Right lobe of liver (tissue), 4 donors: Measurements from ENCODE around the gene EPN3.

Experiments
- POLR2A ChIP-seq: fragments of 450-650 bp; IDR thresholded peaks from one replicate; pipeline ENCODE4 v1.6.1; 2017; ENCODE audit warnings: antibody characterized with exemption, mild to moderate bottlenecking
- TF ChIP-seq, protein P1 (sequence below), 4 donors: fragments of 200-600 bp in 3 of 4; fragments of 450-650 bp in 1 of 4; IDR thresholded peaks; one replicate each; pipeline versions ENCODE4 v1.5.1 to v1.8.0; 2016 to 2022; ENCODE audit warnings: antibody characterized with exemption in 4 of 4, mild to moderate bottlenecking in 2 of 4
- donor health status: DM: no; HTN: no; CAD: no.
- donor health status: DM: no; HTN: no; CAD: no.
- donor health status: DM: no; HTN: yes; CAD: no.

GRCh38 chr17:50531428-50532025 is 1.0 kb upstream of the EPN3 start:
- TF ChIP-seq, protein P1, sequence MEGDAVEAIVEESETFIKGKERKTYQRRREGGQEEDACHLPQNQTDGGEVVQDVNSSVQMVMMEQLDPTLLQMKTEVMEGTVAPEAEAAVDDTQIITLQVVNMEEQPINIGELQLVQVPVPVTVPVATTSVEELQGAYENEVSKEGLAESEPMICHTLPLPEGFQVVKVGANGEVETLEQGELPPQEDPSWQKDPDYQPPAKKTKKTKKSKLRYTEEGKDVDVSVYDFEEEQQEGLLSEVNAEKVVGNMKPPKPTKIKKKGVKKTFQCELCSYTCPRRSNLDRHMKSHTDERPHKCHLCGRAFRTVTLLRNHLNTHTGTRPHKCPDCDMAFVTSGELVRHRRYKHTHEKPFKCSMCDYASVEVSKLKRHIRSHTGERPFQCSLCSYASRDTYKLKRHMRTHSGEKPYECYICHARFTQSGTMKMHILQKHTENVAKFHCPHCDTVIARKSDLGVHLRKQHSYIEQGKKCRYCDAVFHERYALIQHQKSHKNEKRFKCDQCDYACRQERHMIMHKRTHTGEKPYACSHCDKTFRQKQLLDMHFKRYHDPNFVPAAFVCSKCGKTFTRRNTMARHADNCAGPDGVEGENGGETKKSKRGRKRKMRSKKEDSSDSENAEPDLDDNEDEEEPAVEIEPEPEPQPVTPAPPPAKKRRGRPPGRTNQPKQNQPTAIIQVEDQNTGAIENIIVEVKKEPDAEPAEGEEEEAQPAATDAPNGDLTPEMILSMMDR (IDR thresholded peaks at IDR 0.05) = no peak
- TF ChIP-seq POLR2A = no peak
